ENCODE measurements around the gene BAG2. TPM values are rescaled to one million over a fixed set of nuclear protein-coding genes. Genes with fewer than 3 reads are reported as not detected.

The BAG2 gene
- total RNA-seq, 1 experiment from 2014 or later = 14.0 TPM

- no peaks in the 10 kb centered on the region for H3K27me3 ChIP-seq (ENCODE audit: control insufficient read depth, insufficient read depth, low read length)
- no peaks in the 10 kb centered on the region for H3K9me3 ChIP-seq (ENCODE audit: control insufficient read depth, insufficient read depth, low read depth, low read length)
- BruUV-seq (replicated peaks) = no TSS peak
- TF ChIP-seq SIN3A (IDR thresholded peaks at IDR 0.05; ENCODE audit: borderline replicate concordance, insufficient read depth, low read depth, low read length) (no peak), POLR2AphosphoS5 (IDR thresholded peaks at IDR 0.05; ENCODE audit: low read depth, low read length) (no peak), CTCF (IDR thresholded peaks at IDR 0.05) (no peak), TCF7L2 (IDR thresholded peaks at IDR 0.05; ENCODE audit: low read depth, low read length) (no peak), REST (IDR thresholded peaks at IDR 0.05; ENCODE audit: insufficient read depth in 1 of 2, low read depth in 2 of 2, low read length in 1 of 2) (no peak)
- POLR2A ChIA-PET = no interaction called here
- intact Hi-C loops (cut with micrococcal nuclease; ENCODE audit: unreplicated experiment) (no loop called here), in situ Hi-C loops (cut with HindIII; ENCODE audit: low pct_unique_long_range_greater_than_20kb, low sequenced_read_pairs) (no loop called here)
- CTCF ChIA-PET = no interaction called here
- no peak overlapping the region for H3K27ac ChIP-seq (ENCODE audit: low read length)
- no peak overlapping the region for H3K4me3 ChIP-seq (ENCODE audit: low read depth in 2 of 2, low read length in 2 of 2)
- DNase-seq (ENCODE audit: low read depth, low spot score) = no peak
- no peaks in the 10 kb centered on the region for H3K4me1 ChIP-seq (ENCODE audit: control insufficient read depth, insufficient read depth, low read length)
- ATAC-seq = no peak
- no peaks in the 10 kb centered on the region; the same call in 1 of the 2 replicates for H3K36me3 ChIP-seq (ENCODE audit: control insufficient read depth, insufficient read depth, low read length)
Observed at GRCh38 chr6:57142178-57142525, 30.0 kb upstream of the BAG2 start.

GRCh38 chr6:57143690-57144089, 28.4 kb upstream of the BAG2 start:
- no peak for TF ChIP-seq SIN3A (IDR thresholded peaks at IDR 0.05; ENCODE audit: borderline replicate concordance, insufficient read depth, low read depth, low read length)
- TF ChIP-seq CTCF (IDR thresholded peaks at IDR 0.05) = no peak
- TF ChIP-seq POLR2AphosphoS5 (IDR thresholded peaks at IDR 0.05; ENCODE audit: low read depth, low read length) = no peak
- no peak for TF ChIP-seq TCF7L2 (IDR thresholded peaks at IDR 0.05; ENCODE audit: low read depth, low read length)
- no peak for TF ChIP-seq REST (IDR thresholded peaks at IDR 0.05; ENCODE audit: insufficient read depth in 1 of 2, low read depth in 2 of 2, low read length in 1 of 2)
- ATAC-seq (no peak), DNase-seq (ENCODE audit: low read depth, low spot score) (no peak)
- intact Hi-C loops (cut with micrococcal nuclease; ENCODE audit: unreplicated experiment) = no loop called here
- Histone ChIP-seq H3K36me3 (ENCODE audit: control insufficient read depth, insufficient read depth, low read length) (peaks cover 4% of the 10 kb centered on the region; the same call in 1 of the 2 replicates), H3K27ac (ENCODE audit: low read length) (no peak overlapping the region), H3K9me3 (ENCODE audit: control insufficient read depth, insufficient read depth, low read depth, low read length) (no peaks in the 10 kb centered on the region), H3K4me3 (ENCODE audit: low read depth in 2 of 2, low read length in 2 of 2) (no peak overlapping the region), H3K4me1 (ENCODE audit: control insufficient read depth, insufficient read depth, low read length) (no peaks in the 10 kb centered on the region), H3K27me3 (ENCODE audit: control insufficient read depth, insufficient read depth, low read length) (no peaks in the 10 kb centered on the region)
- BruUV-seq (replicated peaks) = no TSS peak
- ChIA-PET POLR2A (no interaction called here), CTCF (no interaction called here)
- in situ Hi-C loops (cut with HindIII; ENCODE audit: low pct_unique_long_range_greater_than_20kb, low sequenced_read_pairs) = no loop called here
